HG02588 (cell line): ENCODE data around the gene ABCB8.

Experiments
- ATAC-seq: cut with Tn5 transposase; IDR thresholded peaks from one replicate; pipeline ENCODE4 v1.9.1; 2021; ENCODE audit warnings: mild to moderate bottlenecking, moderate library complexity; ENCODE audit not compliant: unreplicated experiment

Gene ABCB8

GRCh38 chr7:151085329-151085690 is 57.1 kb downstream of the ABCB8 start:
- no peak for ATAC-seq

GRCh38 chr7:151085691-151086620 is 57.7 kb downstream of the ABCB8 start, which contains the start of gene AGAP3:
AGAP3 (plus strand) TSS chr7:151086475; CDS start chr7:151086742, 267 bp downstream.
- peak; percentile 41 for ATAC-seq

GRCh38 chr7:151086802-151087244 is 58.6 kb downstream of the ABCB8 start:
- ATAC-seq = no peak

- peak; percentile 27 for ATAC-seq
Observed at GRCh38 chr7:151087245-151088018, 59.2 kb downstream of the ABCB8 start.

GRCh38 chr7:151088019-151088855 is 60.0 kb downstream of the ABCB8 start:
- no peak for ATAC-seq

GRCh38 chr7:151088856-151089699 is 60.8 kb downstream of the ABCB8 start:
- no peak for ATAC-seq

GRCh38 chr7:151089893-151090730 is 61.9 kb downstream of the ABCB8 start:
- ATAC-seq = no peak

- no peak for ATAC-seq
Observed at GRCh38 chr7:151091003-151091402, 62.8 kb downstream of the ABCB8 start.

- ATAC-seq = no peak
Observed at GRCh38 chr7:151091431-151091830, 63.2 kb downstream of the ABCB8 start.

GRCh38 chr7:151091988-151092387 is 63.7 kb downstream of the ABCB8 start:
- ATAC-seq = no peak

- ATAC-seq = no peak
Observed at GRCh38 chr7:151093748-151094147, 65.5 kb downstream of the ABCB8 start.

- no peak for ATAC-seq
Observed at GRCh38 chr7:151094675-151095074, 66.4 kb downstream of the ABCB8 start.

- no peak for ATAC-seq
Observed at GRCh38 chr7:151095123-151095797, 67.0 kb downstream of the ABCB8 start.

GRCh38 chr7:151095828-151096475 is 67.7 kb downstream of the ABCB8 start:
- no peak for ATAC-seq
